Endothelial cell (in vitro differentiated cells): ENCODE results near the gene RAX2. TPM values are rescaled to one million over a fixed set of nuclear protein-coding genes. Genes with fewer than 3 reads are reported as not detected.

Experiments used
- DNase-seq: peaks from one replicate; pipeline ENCODE4 v3.0.0; 2021; ENCODE audit warnings: low spot score
- H3K27ac Mint-ChIP-seq: one replicate; pipeline ENCODE4 v1.8.0; 2021; ENCODE audit warnings: mixed read lengths, inconsistent platforms; ENCODE audit not compliant: unreplicated experiment
- H3K27me3 Mint-ChIP-seq: one replicate; pipeline ENCODE4 v1.8.0; 2021; ENCODE audit warnings: mild to moderate bottlenecking, moderate library complexity, mixed read lengths, inconsistent platforms; ENCODE audit not compliant: unreplicated experiment
- H3K36me3 Mint-ChIP-seq: one replicate; pipeline ENCODE4 v1.8.0; 2021; ENCODE audit warnings: mild to moderate bottlenecking, low read depth, mixed read lengths, inconsistent platforms; ENCODE audit not compliant: unreplicated experiment
- H3K4me1 Mint-ChIP-seq: one replicate; pipeline ENCODE4 v1.8.0; 2021; ENCODE audit warnings: mild to moderate bottlenecking, mixed read lengths, inconsistent platforms; ENCODE audit not compliant: unreplicated experiment
- H3K4me3 Mint-ChIP-seq: one replicate; pipeline ENCODE4 v1.8.0; 2021; ENCODE audit warnings: mild to moderate bottlenecking, mixed read lengths, inconsistent platforms; ENCODE audit not compliant: unreplicated experiment
- H3K9me3 Mint-ChIP-seq: one replicate; pipeline ENCODE4 v1.8.0; 2021; ENCODE audit warnings: mixed read lengths, inconsistent platforms; ENCODE audit not compliant: unreplicated experiment
- total RNA-seq: library from RNA; stranded (reverse); fragmentation: NEBNext Ultra II Directional; extraction: Animal tissue kit (Norgen Biotek cat#: 25700); gene quantifications from one replicate; pipeline ENCODE4 v1.2.1, GENCODE V29; 2021; ENCODE audit not compliant: unreplicated experiment
- TF ChIP-seq, protein P1 (sequence below): fragments of 200-600 bp; sonication (generic); IDR thresholded peaks from one replicate; pipeline ENCODE4 v1.5.0; 2021; ENCODE audit warnings: antibody characterized with exemption; ENCODE audit not compliant: unreplicated experiment

RAX2 gene
- total RNA-seq, 1 donor from 2014 or later = not detected

DNA sequence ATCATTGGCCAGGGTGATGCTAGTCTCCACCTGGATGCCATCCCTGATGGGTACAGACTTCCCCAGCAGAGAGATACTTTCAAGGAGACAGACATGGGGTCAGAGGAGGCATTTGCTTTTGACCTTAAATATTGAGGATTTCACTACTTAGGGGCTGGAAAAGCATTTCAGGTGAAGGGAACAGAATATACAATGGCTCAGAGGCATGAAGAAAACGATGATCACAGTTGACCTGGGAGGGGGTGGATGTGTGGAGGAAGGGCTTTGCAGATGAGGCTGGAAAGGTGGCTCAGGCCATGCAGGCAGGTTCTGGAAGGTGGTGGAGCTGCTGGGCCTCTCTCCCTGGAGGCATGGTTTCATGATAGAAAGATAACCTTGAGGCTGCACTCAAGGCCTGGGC, 10.3 kb upstream of the RAX2 start:
- TF ChIP-seq, protein P1, sequence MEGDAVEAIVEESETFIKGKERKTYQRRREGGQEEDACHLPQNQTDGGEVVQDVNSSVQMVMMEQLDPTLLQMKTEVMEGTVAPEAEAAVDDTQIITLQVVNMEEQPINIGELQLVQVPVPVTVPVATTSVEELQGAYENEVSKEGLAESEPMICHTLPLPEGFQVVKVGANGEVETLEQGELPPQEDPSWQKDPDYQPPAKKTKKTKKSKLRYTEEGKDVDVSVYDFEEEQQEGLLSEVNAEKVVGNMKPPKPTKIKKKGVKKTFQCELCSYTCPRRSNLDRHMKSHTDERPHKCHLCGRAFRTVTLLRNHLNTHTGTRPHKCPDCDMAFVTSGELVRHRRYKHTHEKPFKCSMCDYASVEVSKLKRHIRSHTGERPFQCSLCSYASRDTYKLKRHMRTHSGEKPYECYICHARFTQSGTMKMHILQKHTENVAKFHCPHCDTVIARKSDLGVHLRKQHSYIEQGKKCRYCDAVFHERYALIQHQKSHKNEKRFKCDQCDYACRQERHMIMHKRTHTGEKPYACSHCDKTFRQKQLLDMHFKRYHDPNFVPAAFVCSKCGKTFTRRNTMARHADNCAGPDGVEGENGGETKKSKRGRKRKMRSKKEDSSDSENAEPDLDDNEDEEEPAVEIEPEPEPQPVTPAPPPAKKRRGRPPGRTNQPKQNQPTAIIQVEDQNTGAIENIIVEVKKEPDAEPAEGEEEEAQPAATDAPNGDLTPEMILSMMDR = no peak
- H3K36me3 Mint-ChIP-seq = peaks cover 17% of the 10 kb centered on the region
- H3K4me3 Mint-ChIP-seq = peak overlapping the region; percentile 73
- DNase-seq = no peak
- H3K27me3 Mint-ChIP-seq = peaks cover 14% of the 10 kb centered on the region
- H3K4me1 Mint-ChIP-seq = peaks cover 7% of the 10 kb centered on the region
- peak overlapping the region; percentile 30 for H3K27ac Mint-ChIP-seq
- H3K9me3 Mint-ChIP-seq = peaks cover 11% of the 10 kb centered on the region

DNA sequence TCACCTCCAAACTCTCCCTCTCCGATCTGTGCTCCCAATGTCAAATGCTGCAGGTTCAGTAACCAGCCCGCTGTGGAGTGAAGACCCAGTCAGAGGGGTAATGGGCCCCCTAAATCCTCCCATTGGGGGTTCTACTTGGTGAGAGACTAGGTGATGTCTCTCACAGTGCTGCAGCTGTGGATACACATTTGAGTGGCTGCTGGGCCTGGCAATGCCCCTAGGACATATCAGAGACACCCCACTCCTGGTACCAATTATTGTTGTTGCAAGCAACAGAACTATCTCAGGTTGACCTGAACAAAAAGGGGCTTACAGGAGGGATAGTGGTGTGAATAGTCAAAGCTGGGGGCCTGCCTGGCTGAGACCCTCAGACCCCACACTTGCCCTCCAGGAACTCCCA, 9.6 kb upstream of the RAX2 start:
- peaks cover 11% of the 10 kb centered on the region for H3K9me3 Mint-ChIP-seq
- TF ChIP-seq, protein P1 = no peak
- DNase-seq = no peak
- peaks cover 14% of the 10 kb centered on the region for H3K27me3 Mint-ChIP-seq
- peaks cover 21% of the 10 kb centered on the region for H3K36me3 Mint-ChIP-seq
- H3K4me1 Mint-ChIP-seq = peaks cover 7% of the 10 kb centered on the region
- no peak overlapping the region for H3K4me3 Mint-ChIP-seq
- no peak overlapping the region for H3K27ac Mint-ChIP-seq

DNA sequence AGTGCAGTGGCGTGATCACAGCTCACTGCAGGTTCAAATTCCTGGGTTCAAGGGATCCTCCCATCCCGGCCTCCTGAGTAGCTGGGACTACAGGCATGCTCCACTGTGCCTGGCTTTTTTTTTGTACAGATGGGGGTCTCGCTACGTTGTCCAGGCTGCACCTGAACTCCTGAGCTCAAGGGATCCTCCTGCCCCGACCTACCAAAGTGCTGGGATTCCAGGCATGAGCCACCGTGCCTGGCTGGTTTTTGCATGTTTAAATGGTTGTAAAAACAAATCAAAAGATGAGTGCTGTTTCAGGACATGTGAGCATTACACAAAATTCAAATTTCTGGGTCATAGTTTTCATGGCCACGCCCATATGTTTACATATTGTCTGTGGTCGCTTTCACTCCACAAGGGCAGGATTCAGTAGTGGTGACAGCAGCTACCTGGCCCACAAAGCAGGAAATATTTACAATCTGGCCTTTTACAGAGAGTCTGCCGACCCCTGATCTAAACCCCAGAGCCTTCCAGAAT, 8.8 kb upstream of the RAX2 start:
- TF ChIP-seq, protein P1 = no peak
- Mint-ChIP-seq H3K9me3 (peaks cover 11% of the 10 kb centered on the region), H3K4me1 (peaks cover 7% of the 10 kb centered on the region), H3K36me3 (peaks cover 21% of the 10 kb centered on the region), H3K27me3 (peaks cover 14% of the 10 kb centered on the region), H3K27ac (no peak overlapping the region), H3K4me3 (no peak overlapping the region)
- DNase-seq = no peak

DNA sequence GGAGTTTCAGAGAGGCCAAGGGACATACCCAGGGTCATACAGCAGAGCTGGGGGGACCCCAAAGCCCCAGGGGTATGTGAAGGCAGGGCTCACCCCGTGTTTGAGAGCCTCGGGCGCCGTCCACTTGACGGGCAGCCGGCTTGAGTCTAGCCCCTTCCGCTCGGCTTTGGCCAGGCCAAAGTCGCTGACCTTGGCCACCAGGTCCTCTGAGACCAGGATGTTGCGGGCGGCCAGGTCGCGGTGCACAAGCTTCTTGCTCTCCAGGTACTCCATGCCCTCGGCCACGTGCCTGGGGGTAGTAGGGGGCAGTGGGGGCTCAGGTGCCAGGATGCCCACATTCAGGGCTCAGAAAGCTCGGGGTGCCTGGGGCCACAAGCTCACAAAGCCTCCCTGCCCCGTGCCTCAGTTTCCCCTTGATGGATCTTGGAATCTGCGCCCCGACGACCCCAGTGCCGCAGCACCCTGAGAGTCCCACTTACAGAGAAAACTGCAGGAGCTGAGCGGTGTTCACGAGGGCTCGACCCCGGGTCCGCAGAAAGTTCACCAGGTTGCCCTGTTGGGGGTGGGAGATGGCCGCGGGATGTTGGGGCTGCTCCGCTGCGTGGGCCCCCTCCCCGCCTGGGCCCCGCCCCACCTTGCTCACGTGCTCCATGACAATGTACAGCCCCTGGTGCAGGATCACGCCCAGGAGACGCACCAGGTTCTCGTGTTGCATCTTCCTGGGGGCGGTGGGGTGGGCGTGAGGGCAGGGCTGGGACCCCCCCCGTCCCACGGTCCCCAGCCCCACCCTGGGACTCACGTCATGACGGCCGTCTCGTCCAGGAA, 7.1 kb upstream of the RAX2 start:
- Mint-ChIP-seq H3K9me3 (peaks cover 11% of the 10 kb centered on the region), H3K4me1 (peaks cover 4% of the 10 kb centered on the region), H3K27me3 (peaks cover 12% of the 10 kb centered on the region), H3K27ac (no peak overlapping the region), H3K4me3 (no peak overlapping the region), H3K36me3 (peaks cover 21% of the 10 kb centered on the region)
- TF ChIP-seq, protein P1 = no peak
- no peak for DNase-seq

DNA sequence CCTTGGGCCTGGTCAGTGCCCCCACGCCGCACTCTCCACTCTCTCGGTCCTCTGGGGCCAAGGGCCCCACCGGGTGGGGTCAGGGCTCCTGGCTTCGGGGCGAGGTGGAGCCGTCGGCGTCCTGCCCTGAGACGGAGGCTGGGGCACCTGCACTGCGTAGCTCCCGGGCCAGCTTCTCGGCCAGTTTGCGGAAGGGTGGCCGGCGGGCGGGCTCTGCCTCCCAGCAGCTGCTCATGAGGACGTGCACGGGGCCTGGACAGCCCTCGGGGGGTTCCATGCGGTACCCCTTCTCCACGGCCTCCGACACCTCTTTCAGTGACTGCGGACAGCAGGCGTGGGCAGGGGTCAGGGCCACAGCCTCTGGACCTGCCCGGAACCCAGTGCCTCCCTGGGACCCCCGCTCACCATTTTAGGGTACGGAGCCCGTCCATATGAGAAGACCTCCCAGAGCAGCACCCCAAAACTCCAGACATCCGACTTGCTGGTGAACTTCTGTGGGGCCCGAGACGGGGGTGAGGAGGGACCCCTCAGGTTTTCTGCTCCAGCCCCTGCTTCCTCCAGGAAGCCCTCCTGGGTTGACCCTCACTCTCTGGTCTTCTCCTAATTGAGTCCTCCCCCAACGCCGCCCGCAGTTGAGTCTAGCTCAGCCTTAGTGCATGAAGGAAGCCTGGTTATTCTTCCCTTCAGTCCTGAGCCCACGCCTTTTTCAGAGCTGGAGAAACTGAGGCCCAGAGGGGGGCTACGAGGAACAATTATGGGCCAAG, 6.3 kb upstream of the RAX2 start:
- peaks cover 21% of the 10 kb centered on the region for H3K36me3 Mint-ChIP-seq
- peaks cover 11% of the 10 kb centered on the region for H3K9me3 Mint-ChIP-seq
- DNase-seq = no peak
- no peak overlapping the region for H3K27ac Mint-ChIP-seq
- TF ChIP-seq, protein P1 = no peak
- H3K27me3 Mint-ChIP-seq = peaks cover 18% of the 10 kb centered on the region
- H3K4me3 Mint-ChIP-seq = no peak overlapping the region
- peaks cover 4% of the 10 kb centered on the region for H3K4me1 Mint-ChIP-seq
